Nephron (organoid): Measurements from ENCODE around the gene PAK3.

ENCODE experiments used
- H3K27ac Mint-ChIP-seq, 3 experiments: 2 replicates each; pipeline ENCODE4 v1.8.0; 2020; ENCODE audit warnings: mixed read lengths in 3 of 3, mild to moderate bottlenecking in 2 of 3, moderate library complexity in 1 of 3
- H3K27me3 Mint-ChIP-seq: 2 replicates; pipeline ENCODE4 v1.8.0; 2021; ENCODE audit warnings: low read depth, mild to moderate bottlenecking, moderate library complexity, mixed read lengths
- H3K36me3 Mint-ChIP-seq: 2 replicates; pipeline ENCODE4 v1.8.0; 2020; ENCODE audit warnings: low read depth, mixed read lengths
- H3K4me1 Mint-ChIP-seq: 2 replicates; pipeline ENCODE4 v1.8.0; 2020; ENCODE audit warnings: mixed read lengths
- H3K4me3 Mint-ChIP-seq, 3 experiments: 2 replicates each; pipeline ENCODE4 v1.8.0; 2020; ENCODE audit warnings: mild to moderate bottlenecking in 3 of 3, mixed read lengths in 3 of 3, moderate library complexity in 2 of 3
- H3K9me3 Mint-ChIP-seq: 2 replicates; pipeline ENCODE4 v1.8.0; 2020; ENCODE audit warnings: mixed read lengths
- TF ChIP-seq, protein P1 (sequence below), 3 experiments: fragments of 200-600 bp; sonication (generic); IDR thresholded peaks; one replicate each; pipeline ENCODE4 v1.5.0; 2021; ENCODE audit warnings: antibody characterized with exemption in 3 of 3; ENCODE audit not compliant: unreplicated experiment in 3 of 3

PAK3 gene

DNA sequence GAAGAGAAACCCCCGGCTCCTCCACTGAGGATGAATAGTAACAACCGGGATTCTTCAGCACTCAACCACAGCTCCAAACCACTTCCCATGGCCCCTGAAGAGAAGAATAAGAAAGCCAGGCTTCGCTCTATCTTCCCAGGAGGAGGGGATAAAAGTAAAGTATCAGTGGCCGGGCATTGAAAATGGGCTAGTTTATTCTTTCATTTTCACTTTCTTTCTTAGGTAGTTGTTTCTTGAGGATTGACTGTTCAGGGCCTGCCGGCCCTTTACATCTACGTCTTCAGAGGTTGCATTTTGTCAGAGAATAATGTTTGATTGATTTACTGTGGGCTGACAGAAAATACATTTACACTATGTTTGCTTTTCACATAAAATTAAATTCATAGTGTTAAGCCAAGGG lies 27.1 kb downstream of the PAK3 start:
- Mint-ChIP-seq H3K36me3 (peaks cover 13% of the 10 kb centered on the region), H3K4me3 (no peak overlapping the region), H3K27ac (no peak overlapping the region), H3K9me3 (no peaks in the 10 kb centered on the region), H3K4me1 (no peaks in the 10 kb centered on the region), H3K27me3 (no peaks in the 10 kb centered on the region)
- TF ChIP-seq, protein P1, sequence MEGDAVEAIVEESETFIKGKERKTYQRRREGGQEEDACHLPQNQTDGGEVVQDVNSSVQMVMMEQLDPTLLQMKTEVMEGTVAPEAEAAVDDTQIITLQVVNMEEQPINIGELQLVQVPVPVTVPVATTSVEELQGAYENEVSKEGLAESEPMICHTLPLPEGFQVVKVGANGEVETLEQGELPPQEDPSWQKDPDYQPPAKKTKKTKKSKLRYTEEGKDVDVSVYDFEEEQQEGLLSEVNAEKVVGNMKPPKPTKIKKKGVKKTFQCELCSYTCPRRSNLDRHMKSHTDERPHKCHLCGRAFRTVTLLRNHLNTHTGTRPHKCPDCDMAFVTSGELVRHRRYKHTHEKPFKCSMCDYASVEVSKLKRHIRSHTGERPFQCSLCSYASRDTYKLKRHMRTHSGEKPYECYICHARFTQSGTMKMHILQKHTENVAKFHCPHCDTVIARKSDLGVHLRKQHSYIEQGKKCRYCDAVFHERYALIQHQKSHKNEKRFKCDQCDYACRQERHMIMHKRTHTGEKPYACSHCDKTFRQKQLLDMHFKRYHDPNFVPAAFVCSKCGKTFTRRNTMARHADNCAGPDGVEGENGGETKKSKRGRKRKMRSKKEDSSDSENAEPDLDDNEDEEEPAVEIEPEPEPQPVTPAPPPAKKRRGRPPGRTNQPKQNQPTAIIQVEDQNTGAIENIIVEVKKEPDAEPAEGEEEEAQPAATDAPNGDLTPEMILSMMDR (IDR thresholded peaks at IDR 0.05; ENCODE audit: unreplicated experiment in 3 of 3), result no peak

DNA sequence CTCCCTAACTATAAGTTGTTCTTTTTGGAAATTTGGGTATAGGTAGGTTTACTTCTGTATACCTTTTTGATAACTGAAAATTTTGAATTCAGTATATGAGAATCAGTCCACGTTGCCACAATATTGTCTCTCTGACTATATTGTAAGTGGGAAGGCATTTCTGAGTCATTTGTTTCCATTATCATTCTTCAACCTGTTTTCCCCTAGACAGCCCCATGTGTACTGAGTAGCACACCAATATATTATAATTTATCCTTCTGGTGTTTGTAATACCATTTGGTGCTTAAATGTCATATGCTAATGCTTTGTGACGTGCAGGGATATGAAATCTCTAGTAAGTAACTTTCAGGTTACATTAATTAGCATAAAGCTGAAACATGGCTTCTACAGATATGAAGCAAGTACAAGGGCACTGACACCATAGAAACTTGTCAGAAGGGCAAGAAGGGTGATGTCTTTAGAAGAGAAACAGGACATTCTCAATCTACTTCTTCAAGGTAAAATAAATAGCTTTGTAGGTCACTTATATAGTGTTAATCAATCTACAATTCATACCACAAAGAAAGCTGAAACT lies 27.7 kb downstream of the PAK3 start:
- H3K36me3 Mint-ChIP-seq, result peaks cover 13% of the 10 kb centered on the region
- H3K27ac Mint-ChIP-seq, result no peak overlapping the region
- H3K27me3 Mint-ChIP-seq, result no peaks in the 10 kb centered on the region
- H3K4me1 Mint-ChIP-seq, result no peaks in the 10 kb centered on the region
- no peak overlapping the region for H3K4me3 Mint-ChIP-seq
- TF ChIP-seq, protein P1 (IDR thresholded peaks at IDR 0.05; ENCODE audit: unreplicated experiment in 3 of 3), result no peak
- H3K9me3 Mint-ChIP-seq, result no peaks in the 10 kb centered on the region

DNA sequence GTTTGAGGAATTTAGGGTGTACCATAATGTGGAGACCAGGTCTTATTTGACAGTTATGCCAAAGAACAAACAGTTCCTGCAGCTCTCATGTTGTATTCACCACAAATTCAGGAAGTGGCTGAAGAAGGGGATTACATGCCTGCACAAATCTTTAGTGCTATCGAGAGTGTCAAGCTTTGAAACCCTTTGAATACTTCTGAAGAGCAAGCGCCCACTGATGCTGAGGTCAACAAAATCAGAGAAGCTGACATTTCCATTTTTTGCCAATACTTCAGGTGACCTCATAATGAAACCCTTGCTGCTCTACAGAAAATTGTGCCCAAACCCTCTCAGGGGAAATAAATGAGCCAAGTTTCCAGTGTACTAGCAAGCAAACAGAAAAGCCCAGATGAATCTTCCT lies 28.4 kb downstream of the PAK3 start:
- Mint-ChIP-seq H3K27me3 (no peaks in the 10 kb centered on the region), H3K36me3 (peaks cover 13% of the 10 kb centered on the region), H3K9me3 (no peaks in the 10 kb centered on the region), H3K4me1 (no peaks in the 10 kb centered on the region), H3K27ac (no peak overlapping the region), H3K4me3 (no peak overlapping the region)
- TF ChIP-seq, protein P1 (IDR thresholded peaks at IDR 0.05; ENCODE audit: unreplicated experiment in 3 of 3), result no peak

DNA sequence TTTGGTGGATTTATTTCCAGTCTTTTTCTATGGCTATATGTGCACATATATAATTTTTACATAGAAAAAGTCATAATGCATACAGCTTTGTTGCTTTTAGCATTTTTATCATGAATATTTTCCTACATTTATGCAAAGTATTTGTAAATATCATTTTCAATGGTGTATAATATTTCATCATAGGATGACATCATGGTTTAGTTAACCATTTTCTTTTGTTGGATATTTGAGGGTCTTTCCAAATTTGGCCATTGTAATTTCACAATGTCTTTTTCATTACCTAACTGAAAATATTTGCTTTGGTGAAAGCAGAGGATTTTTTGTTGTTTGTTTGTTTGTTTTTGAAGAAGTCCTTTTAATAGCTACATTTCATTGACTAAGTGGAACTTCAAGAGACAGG lies 31.0 kb downstream of the PAK3 start:
- H3K4me1 Mint-ChIP-seq, result no peaks in the 10 kb centered on the region
- H3K4me3 Mint-ChIP-seq, result no peak overlapping the region
- H3K36me3 Mint-ChIP-seq, result peaks cover 13% of the 10 kb centered on the region
- TF ChIP-seq, protein P1 (IDR thresholded peaks at IDR 0.05; ENCODE audit: unreplicated experiment in 3 of 3), result no peak
- H3K27me3 Mint-ChIP-seq, result no peaks in the 10 kb centered on the region
- no peaks in the 10 kb centered on the region for H3K9me3 Mint-ChIP-seq
- H3K27ac Mint-ChIP-seq, result no peak overlapping the region

DNA sequence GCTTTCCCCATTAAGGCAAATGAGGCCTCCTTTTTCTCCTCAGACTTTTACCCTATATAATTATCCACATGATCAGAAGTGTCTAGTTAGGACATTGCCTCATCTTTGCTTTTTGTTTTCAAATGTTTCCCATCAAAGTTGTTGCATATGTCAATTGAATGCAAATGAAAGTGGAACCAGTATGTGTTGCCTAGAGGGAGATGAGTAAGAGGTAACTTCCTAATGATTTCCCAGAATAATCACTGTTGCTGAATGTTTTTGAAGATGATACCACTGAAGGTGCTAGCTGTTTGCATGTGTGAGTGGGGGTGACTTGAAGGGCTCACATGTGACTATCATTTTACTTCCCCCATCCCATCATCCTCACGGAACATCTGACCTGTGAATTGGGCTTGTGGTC lies 33.9 kb downstream of the PAK3 start:
- Mint-ChIP-seq H3K9me3 (no peaks in the 10 kb centered on the region), H3K36me3 (peaks cover 4% of the 10 kb centered on the region), H3K4me1 (no peaks in the 10 kb centered on the region), H3K4me3 (no peak overlapping the region), H3K27me3 (no peaks in the 10 kb centered on the region), H3K27ac (no peak overlapping the region)
- TF ChIP-seq, protein P1 (IDR thresholded peaks at IDR 0.05; ENCODE audit: unreplicated experiment in 3 of 3), result no peak

DNA sequence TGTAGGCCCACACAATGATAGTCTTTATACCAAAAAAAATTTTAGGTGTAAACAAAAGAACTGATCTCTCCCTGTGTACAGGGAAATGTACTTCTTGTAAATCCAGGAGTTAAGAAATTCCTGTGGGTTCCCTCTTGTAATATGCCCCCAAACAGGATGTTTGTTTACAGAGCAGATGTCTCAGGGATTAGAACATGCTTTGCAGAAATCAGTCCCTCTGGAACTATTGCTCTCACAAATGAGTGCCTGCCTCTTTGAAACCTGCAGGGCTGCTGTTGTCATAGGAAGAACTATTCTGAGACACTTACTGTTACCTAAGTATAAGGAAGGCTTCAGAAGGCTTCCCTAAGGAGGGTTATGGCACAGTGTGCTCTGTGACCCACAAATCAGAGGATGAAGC lies 35.6 kb downstream of the PAK3 start:
- TF ChIP-seq, protein P1 (IDR thresholded peaks at IDR 0.05; ENCODE audit: unreplicated experiment in 3 of 3), result no peak
- H3K27me3 Mint-ChIP-seq, result no peaks in the 10 kb centered on the region
- no peaks in the 10 kb centered on the region for H3K9me3 Mint-ChIP-seq
- H3K4me1 Mint-ChIP-seq, result no peaks in the 10 kb centered on the region
- no peaks in the 10 kb centered on the region for H3K36me3 Mint-ChIP-seq
- no peak overlapping the region for H3K4me3 Mint-ChIP-seq
- no peak overlapping the region for H3K27ac Mint-ChIP-seq
